Measurements from ENCODE around the gene CLIC5.

- TF ChIP-seq CTCF (IDR thresholded peaks at IDR 0.05), result no peak
- no peak for TF ChIP-seq POLR2A (IDR thresholded peaks at IDR 0.05)
- no peak for TF ChIP-seq POLR2AphosphoS5 (IDR thresholded peaks at IDR 0.05)
Measured at GRCh38 chr6:46010270-46010669, 5.4 kb downstream of the CLIC5 start.
